Endodermal cell (in vitro differentiated cells): ENCODE data around the gene KCNC1. TPM values are rescaled to one million over a fixed set of nuclear protein-coding genes. Genes with fewer than 3 reads are reported as not detected.

Experiments
- DNase-seq: peaks from one replicate; pipeline ENCODE4 v3.0.0-alpha.2; 2017
- H3K27ac ChIP-seq: 2 replicates; pipeline ENCODE4 v1.5.1; 2013; ENCODE audit warnings: mild to moderate bottlenecking, low read depth, low read length, moderate library complexity
- H3K27me3 ChIP-seq: 2 replicates; pipeline ENCODE4 v1.6.1; 2013; ENCODE audit warnings: mild to moderate bottlenecking, low read length, moderate library complexity; ENCODE audit not compliant: insufficient read depth, control insufficient read depth, poor library complexity, severe bottlenecking
- H3K36me3 ChIP-seq: 2 replicates; pipeline ENCODE4 v1.7.0; 2013; ENCODE audit warnings: mild to moderate bottlenecking, low read length, moderate library complexity; ENCODE audit not compliant: control insufficient read depth, insufficient read depth
- H3K4me1 ChIP-seq: one replicate; pipeline ENCODE4 v1.7.0; 2013; ENCODE audit warnings: low read length; ENCODE audit not compliant: control insufficient read depth, insufficient read depth
- H3K4me3 ChIP-seq: 2 replicates; pipeline ENCODE4 v1.5.1; 2013; ENCODE audit warnings: mild to moderate bottlenecking, low read length, moderate library complexity
- H3K9ac ChIP-seq: 2 replicates; pipeline ENCODE4 v1.6.1; 2013; ENCODE audit warnings: mild to moderate bottlenecking, low read length, moderate library complexity; ENCODE audit not compliant: poor library complexity, severe bottlenecking; ENCODE audit errors: extremely low read depth
- H3K9me3 ChIP-seq: 2 replicates; pipeline ENCODE4 v1.6.1; 2013; ENCODE audit warnings: mild to moderate bottlenecking, low read length, moderate library complexity; ENCODE audit not compliant: control insufficient read depth
- H3K27ac Mint-ChIP-seq: 2 replicates; pipeline ENCODE4 v1.8.0; 2020; ENCODE audit warnings: mixed read lengths
- H3K27me3 Mint-ChIP-seq: 2 replicates; pipeline ENCODE4 v1.8.0; 2021; ENCODE audit warnings: mild to moderate bottlenecking, mixed read lengths; ENCODE audit not compliant: insufficient read depth
- H3K36me3 Mint-ChIP-seq: 2 replicates; pipeline ENCODE4 v1.8.0; 2020; ENCODE audit warnings: low read depth, mixed read lengths
- H3K4me1 Mint-ChIP-seq: 2 replicates; pipeline ENCODE4 v1.8.0; 2020; ENCODE audit warnings: mixed read lengths
- H3K4me3 Mint-ChIP-seq: 2 replicates; pipeline ENCODE4 v1.8.0; 2020; ENCODE audit warnings: mild to moderate bottlenecking, moderate library complexity, mixed read lengths
- H3K9me3 Mint-ChIP-seq: 2 replicates; pipeline ENCODE4 v1.8.0; 2020; ENCODE audit warnings: mild to moderate bottlenecking, mixed read lengths
- CTCF ChIP-seq: fragments of 200-600 bp; sonication (generic); conservative IDR thresholded peaks from 2 replicates; pipeline ENCODE4 v1.5.0; 2021; ENCODE audit warnings: antibody characterized with exemption, mild to moderate bottlenecking
- WGBS, 2 experiments: methylation state at CpG; one replicate each; pipeline versions ENCODE4 v1.1.5 to v1.1.7; 2013; ENCODE audit warnings: missing lambda C conversion rate in 2 of 2, mixed read lengths in 1 of 2; ENCODE audit not compliant: insufficient coverage in 1 of 2, insufficient read length in 1 of 2; 5-methylcytosine and 5-hydroxymethylcytosine counted together
- total RNA-seq, 2 donors: library from RNA; stranded (reverse); fragmentation: NEBNext Ultra II Directional in 1 of 2; extraction: Animal tissue kit (Norgen Biotek cat#: 25700) in 1 of 2; gene quantifications; 2 replicates in 1 of 2; 3 replicates in 1 of 2; pipeline ENCODE4 v1.2.1, GENCODE V29; 2021

KCNC1 gene
- total RNA-seq, 2 donors from 2014 or later = not detected

- no peak overlapping the region for H3K27ac Mint-ChIP-seq
- no peak for DNase-seq
- no peaks in the 10 kb centered on the region for H3K4me1 ChIP-seq
- H3K4me3 ChIP-seq = no peak overlapping the region
- no peak overlapping the region for H3K4me3 Mint-ChIP-seq
- H3K9me3 ChIP-seq = no peaks in the 10 kb centered on the region
- H3K36me3 ChIP-seq = no peaks in the 10 kb centered on the region
- 57 to 92% methylated on average over 1 to 2 of the region's 2 CpGs for WGBS, 2 experiments
- no peak overlapping the region for H3K9ac ChIP-seq
- no peaks in the 10 kb centered on the region for H3K9me3 Mint-ChIP-seq
- TF ChIP-seq CTCF = no peak
- no peaks in the 10 kb centered on the region for H3K36me3 Mint-ChIP-seq
- no peak overlapping the region for H3K27ac ChIP-seq
- H3K4me1 Mint-ChIP-seq = peaks cover 3% of the 10 kb centered on the region
- peaks cover 93% of the 10 kb centered on the region for H3K27me3 ChIP-seq
- H3K27me3 Mint-ChIP-seq = peaks cover 68% of the 10 kb centered on the region
Observed at GRCh38 chr11:17691550-17691949, 43.0 kb upstream of the KCNC1 start.

- Histone ChIP-seq H3K27ac (no peak overlapping the region), H3K9ac (no peak overlapping the region), H3K4me1 (no peaks in the 10 kb centered on the region), H3K9me3 (no peaks in the 10 kb centered on the region), H3K4me3 (no peak overlapping the region), H3K36me3 (no peaks in the 10 kb centered on the region), H3K27me3 (peaks cover 97% of the 10 kb centered on the region)
- H3K27me3 Mint-ChIP-seq = peaks cover 70% of the 10 kb centered on the region
- no peaks in the 10 kb centered on the region for H3K36me3 Mint-ChIP-seq
- no peaks in the 10 kb centered on the region for H3K9me3 Mint-ChIP-seq
- peaks cover 3% of the 10 kb centered on the region for H3K4me1 Mint-ChIP-seq
- no peak for DNase-seq
- no peak overlapping the region for H3K27ac Mint-ChIP-seq
- no peak overlapping the region for H3K4me3 Mint-ChIP-seq
- WGBS, 2 experiments = 66 to 70% methylated on average over 10 of the region's 10 CpGs
- no peak for TF ChIP-seq CTCF
Observed at GRCh38 chr11:17691976-17692375, 42.6 kb upstream of the KCNC1 start.

GRCh38 chr11:17692931-17693330 is 41.6 kb upstream of the KCNC1 start:
- Mint-ChIP-seq H3K27me3 (peaks cover 71% of the 10 kb centered on the region), H3K4me3 (no peak overlapping the region), H3K36me3 (no peaks in the 10 kb centered on the region), H3K27ac (no peak overlapping the region), H3K9me3 (no peaks in the 10 kb centered on the region), H3K4me1 (peaks cover 3% of the 10 kb centered on the region)
- Histone ChIP-seq H3K27me3 (peaks cover 99% of the 10 kb centered on the region), H3K4me3 (no peak overlapping the region), H3K36me3 (no peaks in the 10 kb centered on the region), H3K9ac (no peak overlapping the region), H3K9me3 (no peaks in the 10 kb centered on the region), H3K4me1 (no peaks in the 10 kb centered on the region), H3K27ac (no peak overlapping the region)
- TF ChIP-seq CTCF = no peak
- 87 to 97% methylated on average over 6 to 7 of the region's 7 CpGs for WGBS, 2 experiments
- DNase-seq = no peak
